ENCODE measurements around the gene FBP1.

DNA sequence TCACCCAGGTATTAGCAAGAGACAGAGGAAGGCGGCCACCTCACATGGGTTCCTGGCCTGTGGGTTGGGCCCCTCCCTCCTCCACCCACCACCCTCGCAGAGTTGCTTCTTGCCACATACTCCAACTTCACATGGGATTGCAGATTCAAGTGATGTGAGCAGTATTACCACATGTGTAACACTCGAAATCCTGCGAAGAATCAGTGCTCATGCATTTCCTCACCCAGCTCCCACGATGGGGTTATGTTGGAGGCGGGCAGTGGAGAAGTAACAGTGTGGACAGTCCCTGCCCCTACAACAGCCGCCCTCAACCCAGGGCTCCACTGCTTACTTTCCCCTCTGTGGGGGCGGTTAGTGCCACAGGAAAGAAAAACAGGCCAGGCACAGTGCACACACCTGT is 3.9 kb upstream of the FBP1 start:
- TF ChIP-seq POLR2A (IDR thresholded peaks at IDR 0.05): no peak
- TF ChIP-seq, protein P1, sequence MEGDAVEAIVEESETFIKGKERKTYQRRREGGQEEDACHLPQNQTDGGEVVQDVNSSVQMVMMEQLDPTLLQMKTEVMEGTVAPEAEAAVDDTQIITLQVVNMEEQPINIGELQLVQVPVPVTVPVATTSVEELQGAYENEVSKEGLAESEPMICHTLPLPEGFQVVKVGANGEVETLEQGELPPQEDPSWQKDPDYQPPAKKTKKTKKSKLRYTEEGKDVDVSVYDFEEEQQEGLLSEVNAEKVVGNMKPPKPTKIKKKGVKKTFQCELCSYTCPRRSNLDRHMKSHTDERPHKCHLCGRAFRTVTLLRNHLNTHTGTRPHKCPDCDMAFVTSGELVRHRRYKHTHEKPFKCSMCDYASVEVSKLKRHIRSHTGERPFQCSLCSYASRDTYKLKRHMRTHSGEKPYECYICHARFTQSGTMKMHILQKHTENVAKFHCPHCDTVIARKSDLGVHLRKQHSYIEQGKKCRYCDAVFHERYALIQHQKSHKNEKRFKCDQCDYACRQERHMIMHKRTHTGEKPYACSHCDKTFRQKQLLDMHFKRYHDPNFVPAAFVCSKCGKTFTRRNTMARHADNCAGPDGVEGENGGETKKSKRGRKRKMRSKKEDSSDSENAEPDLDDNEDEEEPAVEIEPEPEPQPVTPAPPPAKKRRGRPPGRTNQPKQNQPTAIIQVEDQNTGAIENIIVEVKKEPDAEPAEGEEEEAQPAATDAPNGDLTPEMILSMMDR (IDR thresholded peaks at IDR 0.05): no peak

Measured in lower leg skin (tissue), 3 donors.